Pancreas (tissue), 10 donors: ENCODE results near the gene ZNF414. TPM values are rescaled to one million over a fixed set of nuclear protein-coding genes. Genes with fewer than 3 reads are reported as not detected.

Source experiments
- ATAC-seq, 4 donors: fragments of 200-7000 bp; cut with Tn5 transposase; one replicate each; pipeline versions ENCODE4 v1.8.0 to v1.9.1; 2020; ENCODE audit warnings: mild to moderate bottlenecking in 4 of 4, moderate library complexity in 4 of 4
- DNase-seq, 6 donors: peaks; one replicate each; pipeline ENCODE4 v3.0.0-alpha.2; 2020
- FAIRE-seq: peaks from 2 replicates; lab custom pipeline; 2012; peaks lifted over from hg19 to GRCh38; lab: Jason Lieb, UNC
- H3K27ac ChIP-seq, 4 donors: fragments of 200-600 bp; sonication (generic); 1 replicate in 3 of 4; 2 replicates in 1 of 4; pipeline versions ENCODE4 v1.5.0 to v1.8.0; 2020
- H3K27me3 ChIP-seq, 4 donors: fragments of 200-600 bp; one replicate each; pipeline ENCODE4 v1.8.0; 2021
- H3K36me3 ChIP-seq, 3 donors: fragments of 200-600 bp; sonication (generic) in 1 of 3; one replicate each; pipeline versions ENCODE4 v1.5.0 to v1.8.0; 2020 to 2021
- H3K4me1 ChIP-seq, 3 donors: fragments of 200-600 bp; one replicate each; pipeline ENCODE4 v1.8.0; 2021
- H3K4me3 ChIP-seq, 4 donors: fragments of 200-600 bp; sonication (generic) in 2 of 4; one replicate each; pipeline versions ENCODE4 v1.5.0 to v1.8.0; 2020 to 2021
- H3K9me3 ChIP-seq, 4 donors: fragments of 200-600 bp; one replicate each; pipeline ENCODE4 v1.8.0; 2021
- WGBS, 2 donors: extraction: QIAGEN DNeasy Blood & Tissue Kit; methylation state at CpG; one replicate each; pipeline ENCODE4 v1.1.7; 2013; 5-methylcytosine and 5-hydroxymethylcytosine counted together
- intact Hi-C, 3 donors: fragments of 100-400 bp; cut with DNase I; formaldehyde crosslinking; loops; one replicate each; pipeline versions ENCODE4 v1.11.1 to v1.14.2; 2022
- polyA plus RNA-seq, 2 donors: library from polyadenylated mRNA; stranded (reverse); fragments of 200-250 nt; gene quantifications; one replicate each; pipeline ENCODE4 v1.2.3, GENCODE V29; 2013
- total RNA-seq, 6 donors: library from RNA; stranded (reverse); fragmentation: NEBNext Ultra II Directional in 4 of 6; extraction: Animal tissue kit (Norgen Biotek cat#: 25700) in 4 of 6; gene quantifications; one replicate each; pipeline versions ENCODE4 v1.2.1 to v1.2.4, GENCODE V29; 2021 to 2023
- TF ChIP-seq, protein P1 (sequence below), 4 donors: fragments of 200-600 bp; sonication (generic) in 3 of 4; IDR thresholded peaks; one replicate each; pipeline versions ENCODE4 v1.5.0 to v1.8.0; 2021; ENCODE audit warnings: antibody characterized with exemption in 4 of 4
- donor health status: healthy with polysubstance abuse.
- donor health status: DM: no; HTN: no; CAD: no; lungs with moderate emphysema.
- donor health status: DM: no; HTN: no; CAD: no.
- donor health status: control.
- donor health status: control.
- donor health status: Bipolar disorder and iron deficiency.
- donor health status: DM: yes; HTN: yes; CAD: no.
- donor health status: DM: no; HTN: no; CAD: no.
- donor health status: DM: no; HTN: no; CAD: no.
- donor health status: DM: yes; HTN: yes; CAD: no.

Gene ZNF414
- total and polyA plus RNA-seq, 8 donors, result 7.3 to 36.9 (median 13.1) TPM

DNA sequence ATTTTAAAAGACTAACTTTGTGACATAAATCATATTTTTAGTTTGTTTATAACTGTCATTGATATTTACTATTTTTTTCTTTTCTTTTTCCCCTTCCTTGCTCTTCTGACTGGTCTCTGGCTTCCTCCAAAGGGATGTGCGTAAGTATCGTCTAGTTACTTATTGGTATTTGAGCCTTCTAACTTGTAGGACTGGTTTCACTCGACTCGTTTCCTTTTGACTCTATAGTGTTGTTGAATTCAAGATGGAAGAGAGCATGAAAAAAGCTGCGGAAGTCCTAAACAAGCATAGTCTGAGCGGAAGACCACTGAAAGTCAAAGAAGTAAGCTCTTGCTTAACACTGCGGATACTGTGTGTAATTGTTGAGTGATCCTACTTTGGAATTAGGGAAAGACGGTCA, 50.6 kb downstream of the ZNF414 start:
- FAIRE-seq (no peak), ATAC-seq (no peak)
- H3K27ac ChIP-seq, result peak overlapping the region in 1 of 4 donors; percentile 22

DNA sequence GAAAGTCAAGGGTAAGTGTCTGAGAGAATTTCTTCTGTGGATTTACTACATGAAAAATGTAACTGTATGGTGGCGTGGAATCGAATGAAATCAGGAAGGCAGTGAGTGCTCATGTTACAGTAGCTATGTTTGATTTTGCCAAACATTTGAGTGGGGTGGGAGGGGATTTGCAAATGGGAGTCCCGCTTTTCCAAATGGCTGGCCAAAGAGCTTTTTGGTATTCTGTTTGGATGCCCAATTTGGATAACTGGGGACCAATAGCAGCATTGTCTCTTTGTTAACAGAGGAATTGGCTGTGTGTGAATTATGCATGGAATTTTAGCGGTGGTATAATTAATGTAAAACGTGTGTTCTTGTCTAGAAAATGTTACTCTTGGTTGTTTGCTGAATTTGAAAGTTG, 51.4 kb downstream of the ZNF414 start:
- no peak for FAIRE-seq
- Histone ChIP-seq H3K4me3 (no peak overlapping the region), H3K9me3 (no peaks in the 10 kb centered on the region), H3K36me3 (peaks cover 0 to 36% (median 32%) of the 10 kb centered on the region in 3 donors), H3K27me3 (no peaks in the 10 kb centered on the region), H3K27ac (no peak overlapping the region), H3K4me1 (peaks cover 19 to 42% (median 31%) of the 10 kb centered on the region in 3 donors)
- TF ChIP-seq, protein P1, sequence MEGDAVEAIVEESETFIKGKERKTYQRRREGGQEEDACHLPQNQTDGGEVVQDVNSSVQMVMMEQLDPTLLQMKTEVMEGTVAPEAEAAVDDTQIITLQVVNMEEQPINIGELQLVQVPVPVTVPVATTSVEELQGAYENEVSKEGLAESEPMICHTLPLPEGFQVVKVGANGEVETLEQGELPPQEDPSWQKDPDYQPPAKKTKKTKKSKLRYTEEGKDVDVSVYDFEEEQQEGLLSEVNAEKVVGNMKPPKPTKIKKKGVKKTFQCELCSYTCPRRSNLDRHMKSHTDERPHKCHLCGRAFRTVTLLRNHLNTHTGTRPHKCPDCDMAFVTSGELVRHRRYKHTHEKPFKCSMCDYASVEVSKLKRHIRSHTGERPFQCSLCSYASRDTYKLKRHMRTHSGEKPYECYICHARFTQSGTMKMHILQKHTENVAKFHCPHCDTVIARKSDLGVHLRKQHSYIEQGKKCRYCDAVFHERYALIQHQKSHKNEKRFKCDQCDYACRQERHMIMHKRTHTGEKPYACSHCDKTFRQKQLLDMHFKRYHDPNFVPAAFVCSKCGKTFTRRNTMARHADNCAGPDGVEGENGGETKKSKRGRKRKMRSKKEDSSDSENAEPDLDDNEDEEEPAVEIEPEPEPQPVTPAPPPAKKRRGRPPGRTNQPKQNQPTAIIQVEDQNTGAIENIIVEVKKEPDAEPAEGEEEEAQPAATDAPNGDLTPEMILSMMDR (IDR thresholded peaks at IDR 0.05), result no peak
- ATAC-seq, result no peak
- WGBS, 2 donors, result 68 to 74% methylated on average over 5 of the region's 5 CpGs
- intact Hi-C loops, result no loop called here
- DNase-seq, result no peak

More for the DNA sequence above, 50.6 kb downstream of the ZNF414 start:
- Histone ChIP-seq H3K9me3 (no peaks in the 10 kb centered on the region), H3K27me3 (no peaks in the 10 kb centered on the region), H3K4me1 (peaks cover 11 to 34% (median 24%) of the 10 kb centered on the region in 3 donors), H3K4me3 (no peak overlapping the region), H3K36me3 (peaks cover 0 to 44% (median 36%) of the 10 kb centered on the region in 3 donors)
- 73 to 74% methylated on average over 8 of the region's 8 CpGs for WGBS, 2 donors
- TF ChIP-seq, protein P1 (IDR thresholded peaks at IDR 0.05), result no peak
- intact Hi-C loops, result no loop called here
- DNase-seq, result no peak

GRCh38 chr19:8461891-8462290, 52.1 kb downstream of the ZNF414 start:
- Histone ChIP-seq H3K27ac (no peak overlapping the region), H3K4me1 (peaks cover 20 to 47% (median 37%) of the 10 kb centered on the region in 3 donors), H3K36me3 (peaks cover 0 to 31% (median 28%) of the 10 kb centered on the region in 3 donors), H3K27me3 (no peaks in the 10 kb centered on the region), H3K9me3 (no peaks in the 10 kb centered on the region), H3K4me3 (no peak overlapping the region)
- 81% methylated on average over 14 of the region's 14 CpGs for WGBS, 2 donors
- intact Hi-C loops, result no loop called here
- TF ChIP-seq, protein P1 (IDR thresholded peaks at IDR 0.05), result no peak
- no peak for FAIRE-seq
- no peak for ATAC-seq
- no peak for DNase-seq

GRCh38 chr19:8461376-8461775, 52.6 kb downstream of the ZNF414 start:
- Histone ChIP-seq H3K4me1 (peaks cover 20 to 50% (median 38%) of the 10 kb centered on the region in 3 donors), H3K9me3 (no peaks in the 10 kb centered on the region), H3K4me3 (no peak overlapping the region), H3K27ac (no peak overlapping the region), H3K36me3 (peaks cover 0 to 33% (median 26%) of the 10 kb centered on the region in 3 donors), H3K27me3 (no peaks in the 10 kb centered on the region)
- WGBS, 2 donors, result 85 to 88% methylated on average over 3 to 4 of the region's 4 CpGs
- intact Hi-C loops, result no loop called here
- ATAC-seq, result no peak
- no peak for FAIRE-seq
- TF ChIP-seq, protein P1 (IDR thresholded peaks at IDR 0.05), result no peak
- DNase-seq, result no peak

- intact Hi-C loops, result no loop called here
- Histone ChIP-seq H3K9me3 (no peaks in the 10 kb centered on the region), H3K36me3 (peaks cover 0 to 32% (median 20%) of the 10 kb centered on the region in 3 donors), H3K4me3 (no peak overlapping the region), H3K27me3 (no peaks in the 10 kb centered on the region), H3K27ac (peak overlapping the region in 2 of 4 donors; percentile 4 to 19), H3K4me1 (peaks cover 20 to 50% (median 38%) of the 10 kb centered on the region in 3 donors)
- FAIRE-seq, result no peak
- no peak for ATAC-seq
- TF ChIP-seq, protein P1 (IDR thresholded peaks at IDR 0.05), result no peak
- no peak for DNase-seq
- WGBS, 2 donors, result 76 to 78% methylated on average over 7 of the region's 7 CpGs
Observed at GRCh38 chr19:8460516-8461298, 53.3 kb downstream of the ZNF414 start.
